MM.1S (cell line): Measurements from ENCODE around the gene PANX1.

Source experiments
- DNase-seq: peaks from one replicate; pipeline ENCODE4 v3.0.0-alpha.2; 2015
- H2AFZ ChIP-seq: fragments of 300-600 bp; sonication (generic); 2 replicates; pipeline ENCODE4 v1.6.0; 2016; ENCODE audit warnings: antibody characterized with exemption, low read length
- H3F3A ChIP-seq: fragments of 300-600 bp; sonication (generic); 2 replicates; pipeline ENCODE4 v1.6.1; 2016; ENCODE audit warnings: mild to moderate bottlenecking, antibody characterized with exemption, low read length, moderate library complexity, mixed read lengths; ENCODE audit not compliant: insufficient read depth
- H3K27ac ChIP-seq: fragments of 300-600 bp; sonication (generic); 2 replicates; pipeline ENCODE4 v1.5.1; 2016; ENCODE audit warnings: mild to moderate bottlenecking, low read length
- H3K27me3 ChIP-seq: fragments of 300-600 bp; sonication (generic); replicated peaks from 2 replicates; pipeline ENCODE4 v1.6.0; 2016; ENCODE audit warnings: low read length; ENCODE audit not compliant: insufficient read depth
- H3K36me3 ChIP-seq: fragments of 300-600 bp; sonication (generic); replicated peaks from 2 replicates; pipeline ENCODE4 v1.6.1; 2016; ENCODE audit warnings: mild to moderate bottlenecking, low read length, mixed read lengths; ENCODE audit not compliant: insufficient read depth
- H3K4me1 ChIP-seq: fragments of 300-600 bp; sonication (generic); 2 replicates; pipeline ENCODE4 v1.6.1; 2016; ENCODE audit warnings: low read length, mixed read lengths
- H3K4me2 ChIP-seq: fragments of 300-600 bp; sonication (generic); 2 replicates; pipeline ENCODE4 v1.6.0; 2016; ENCODE audit warnings: low read depth, low read length
- H3K4me3 ChIP-seq: fragments of 300-600 bp; sonication (generic); 2 replicates; pipeline ENCODE4 v1.5.1; 2016; ENCODE audit warnings: low read length, mixed read lengths
- H3K79me2 ChIP-seq: fragments of 300-600 bp; sonication (generic); 2 replicates; pipeline ENCODE4 v1.6.1; 2016; ENCODE audit warnings: mixed run types, low read length, mixed read lengths
- H3K9ac ChIP-seq: fragments of 300-600 bp; sonication (generic); 2 replicates; pipeline ENCODE4 v1.6.1; 2016; ENCODE audit warnings: low read length, mixed read lengths
- H3K9me2 ChIP-seq: fragments of 300-600 bp; sonication (generic); replicated peaks from 2 replicates; pipeline ENCODE4 v1.6.1; 2016; ENCODE audit warnings: mild to moderate bottlenecking, low read length, mixed read lengths; ENCODE audit not compliant: insufficient read depth
- H3K9me3 ChIP-seq: fragments of 300-600 bp; sonication (generic); replicated peaks from 2 replicates; pipeline ENCODE4 v1.6.1; 2016; ENCODE audit warnings: mild to moderate bottlenecking, low read length, mixed read lengths; ENCODE audit not compliant: insufficient read depth
- H4K20me1 ChIP-seq: fragments of 300-600 bp; sonication (generic); 2 replicates; pipeline ENCODE4 v1.6.1; 2016; ENCODE audit warnings: mild to moderate bottlenecking, low read length, moderate library complexity, mixed read lengths; ENCODE audit not compliant: insufficient read depth
- EZH2 ChIP-seq: fragments of 300-600 bp; sonication (generic); optimal IDR thresholded peaks from 2 replicates; pipeline ENCODE3; 2017; ENCODE audit warnings: low read depth, mild to moderate bottlenecking, antibody characterized with exemption, low read length, mixed read lengths
- EZH2phosphoT487 ChIP-seq: fragments of 300-600 bp; sonication (generic); IDR thresholded peaks from 2 replicates; pipeline ENCODE4 v1.6.1; 2018; ENCODE audit warnings: antibody characterized with exemption, low read length
- TF ChIP-seq, protein P1 (sequence below): fragments of 300-600 bp; sonication (generic); IDR thresholded peaks from 2 replicates; pipeline ENCODE4 v1.5.1; 2016; ENCODE audit warnings: antibody characterized with exemption, low read length, mixed read lengths

The PANX1 gene

DNA sequence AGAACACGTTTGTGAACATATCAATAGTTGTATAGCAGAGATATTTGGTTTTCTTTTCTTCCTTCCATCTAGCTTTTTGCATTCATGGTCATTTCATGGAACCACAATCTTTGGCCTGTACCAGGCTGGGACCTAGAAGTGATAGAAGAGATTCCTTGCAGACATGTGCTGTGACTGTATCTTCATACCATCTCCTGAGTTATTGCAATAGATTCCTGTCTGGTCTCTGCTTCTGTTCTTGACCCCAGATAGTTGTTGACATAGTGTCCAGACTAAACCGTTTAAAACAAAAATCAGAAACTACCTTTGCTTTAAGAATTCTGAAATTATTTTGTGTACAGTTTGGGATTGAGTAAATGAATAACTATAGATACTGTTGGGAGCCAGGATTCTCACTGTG is 16.8 kb downstream of the PANX1 start:
- H3K4me1 ChIP-seq = no peaks in the 10 kb centered on the region
- peaks cover 91% of the 10 kb centered on the region for H3K79me2 ChIP-seq
- no peak overlapping the region for H3K4me3 ChIP-seq
- no peaks in the 10 kb centered on the region for H3K9me2 ChIP-seq
- no peak overlapping the region for H3K4me2 ChIP-seq
- no peaks in the 10 kb centered on the region for H3F3A ChIP-seq
- DNase-seq = no peak
- H3K27ac ChIP-seq = no peak overlapping the region
- no peak overlapping the region for H2AFZ ChIP-seq
- TF ChIP-seq EZH2 = no peak
- TF ChIP-seq, protein P1, sequence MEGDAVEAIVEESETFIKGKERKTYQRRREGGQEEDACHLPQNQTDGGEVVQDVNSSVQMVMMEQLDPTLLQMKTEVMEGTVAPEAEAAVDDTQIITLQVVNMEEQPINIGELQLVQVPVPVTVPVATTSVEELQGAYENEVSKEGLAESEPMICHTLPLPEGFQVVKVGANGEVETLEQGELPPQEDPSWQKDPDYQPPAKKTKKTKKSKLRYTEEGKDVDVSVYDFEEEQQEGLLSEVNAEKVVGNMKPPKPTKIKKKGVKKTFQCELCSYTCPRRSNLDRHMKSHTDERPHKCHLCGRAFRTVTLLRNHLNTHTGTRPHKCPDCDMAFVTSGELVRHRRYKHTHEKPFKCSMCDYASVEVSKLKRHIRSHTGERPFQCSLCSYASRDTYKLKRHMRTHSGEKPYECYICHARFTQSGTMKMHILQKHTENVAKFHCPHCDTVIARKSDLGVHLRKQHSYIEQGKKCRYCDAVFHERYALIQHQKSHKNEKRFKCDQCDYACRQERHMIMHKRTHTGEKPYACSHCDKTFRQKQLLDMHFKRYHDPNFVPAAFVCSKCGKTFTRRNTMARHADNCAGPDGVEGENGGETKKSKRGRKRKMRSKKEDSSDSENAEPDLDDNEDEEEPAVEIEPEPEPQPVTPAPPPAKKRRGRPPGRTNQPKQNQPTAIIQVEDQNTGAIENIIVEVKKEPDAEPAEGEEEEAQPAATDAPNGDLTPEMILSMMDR = no peak
- TF ChIP-seq EZH2phosphoT487 = no peak
- no peaks in the 10 kb centered on the region for H3K36me3 ChIP-seq
- H3K9ac ChIP-seq = no peak overlapping the region
- H4K20me1 ChIP-seq = no peaks in the 10 kb centered on the region
- no peaks in the 10 kb centered on the region for H3K9me3 ChIP-seq
- H3K27me3 ChIP-seq = no peaks in the 10 kb centered on the region

DNA sequence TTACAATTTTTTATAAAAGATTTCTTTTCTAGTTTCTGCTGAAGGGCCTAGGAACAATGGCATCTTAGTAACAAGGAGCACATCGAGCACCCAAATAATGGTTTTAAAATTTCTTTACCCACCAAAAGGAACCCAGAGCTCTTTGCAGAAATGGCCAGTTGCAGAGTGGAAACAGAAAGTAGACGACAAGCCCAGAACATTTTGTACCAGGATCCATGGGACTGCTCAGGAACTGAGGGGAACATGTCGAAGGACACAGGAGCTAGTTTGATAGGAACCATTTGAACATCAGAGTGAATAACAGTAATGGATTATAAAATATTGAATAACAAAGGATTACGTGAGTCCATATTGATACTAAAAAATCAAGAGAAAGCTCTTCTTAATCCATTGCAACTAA is 17.3 kb downstream of the PANX1 start:
- Histone ChIP-seq H3K4me3 (no peak overlapping the region), H3K9me2 (no peaks in the 10 kb centered on the region), H3K9me3 (no peaks in the 10 kb centered on the region), H3F3A (no peaks in the 10 kb centered on the region), H3K9ac (no peak overlapping the region), H3K4me2 (no peak overlapping the region), H3K27ac (no peak overlapping the region), H3K79me2 (peaks cover 94% of the 10 kb centered on the region), H3K36me3 (no peaks in the 10 kb centered on the region), H4K20me1 (no peaks in the 10 kb centered on the region), H2AFZ (no peak overlapping the region), H3K27me3 (no peaks in the 10 kb centered on the region), H3K4me1 (no peaks in the 10 kb centered on the region)
- no peak for TF ChIP-seq EZH2
- no peak for TF ChIP-seq EZH2phosphoT487
- TF ChIP-seq, protein P1 = no peak
- no peak for DNase-seq

DNA sequence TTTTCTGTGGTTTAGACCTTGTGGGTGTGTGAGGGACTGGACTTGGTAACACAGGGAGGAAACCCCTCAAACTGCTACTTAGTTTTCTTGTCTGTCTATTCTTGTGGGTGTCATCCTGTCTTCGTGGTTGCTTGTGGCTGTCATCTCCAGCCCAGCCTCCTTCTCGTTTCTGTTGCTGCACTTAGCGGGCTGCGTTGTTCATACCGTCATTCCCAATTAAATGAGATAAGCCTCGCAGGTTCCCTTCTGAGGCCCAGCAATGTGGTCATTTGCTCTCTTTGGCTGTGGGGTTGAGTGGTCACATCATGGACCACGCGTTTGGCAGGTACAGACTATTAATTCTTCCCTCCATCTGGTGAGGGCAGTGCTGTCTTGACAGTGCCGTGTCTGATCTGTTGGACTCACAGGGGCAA is 18.8 kb downstream of the PANX1 start:
- Histone ChIP-seq H3K79me2 (peaks cover 88% of the 10 kb centered on the region), H3K9ac (no peak overlapping the region), H3K4me3 (no peak overlapping the region), H3K9me2 (no peaks in the 10 kb centered on the region), H2AFZ (no peak overlapping the region), H3F3A (no peaks in the 10 kb centered on the region), H4K20me1 (no peaks in the 10 kb centered on the region), H3K27me3 (no peaks in the 10 kb centered on the region), H3K36me3 (no peaks in the 10 kb centered on the region), H3K9me3 (no peaks in the 10 kb centered on the region), H3K4me2 (no peak overlapping the region), H3K27ac (no peak overlapping the region), H3K4me1 (no peaks in the 10 kb centered on the region)
- no peak for DNase-seq
- TF ChIP-seq, protein P1 = no peak
- no peak for TF ChIP-seq EZH2phosphoT487
- TF ChIP-seq EZH2 = no peak
